HUES48 (cell line): ENCODE data around the gene TMEM151A.

Experiments
- H3K27ac ChIP-seq: one replicate; pipeline ENCODE4 v1.7.0; 2013; ENCODE audit warnings: low read depth, low read length, inconsistent platforms
- H3K27me3 ChIP-seq: 2 replicates; pipeline ENCODE4 v1.6.1; 2013; ENCODE audit warnings: mild to moderate bottlenecking, low read length; ENCODE audit not compliant: control insufficient read depth, insufficient read depth
- H3K36me3 ChIP-seq: 2 replicates; pipeline ENCODE4 v1.6.1; 2013; ENCODE audit warnings: low read length; ENCODE audit not compliant: control insufficient read depth, insufficient read depth
- H3K4me1 ChIP-seq: 2 replicates; pipeline ENCODE4 v1.6.1; 2013; ENCODE audit warnings: mild to moderate bottlenecking, low read length; ENCODE audit not compliant: control insufficient read depth, insufficient read depth
- H3K4me3 ChIP-seq: 2 replicates; pipeline ENCODE4 v1.5.1; 2013; ENCODE audit warnings: mild to moderate bottlenecking, low read depth, low read length
- H3K9ac ChIP-seq: 2 replicates; pipeline ENCODE4 v1.6.1; 2013; ENCODE audit warnings: mild to moderate bottlenecking, low read depth, low read length, moderate library complexity
- H3K9me3 ChIP-seq: 2 replicates; pipeline ENCODE4 v1.6.1; 2013; ENCODE audit warnings: low read length; ENCODE audit not compliant: control insufficient read depth, insufficient read depth

Gene TMEM151A

GRCh38 chr11:66285250-66285947, 6.3 kb upstream of the TMEM151A start:
- Histone ChIP-seq H3K27me3 (peaks cover 4% of the 10 kb centered on the region), H3K27ac (no peak overlapping the region), H3K4me1 (peaks cover 14% of the 10 kb centered on the region), H3K4me3 (no peak overlapping the region), H3K9ac (no peak overlapping the region), H3K36me3 (peaks cover 19% of the 10 kb centered on the region), H3K9me3 (no peaks in the 10 kb centered on the region)

DNA sequence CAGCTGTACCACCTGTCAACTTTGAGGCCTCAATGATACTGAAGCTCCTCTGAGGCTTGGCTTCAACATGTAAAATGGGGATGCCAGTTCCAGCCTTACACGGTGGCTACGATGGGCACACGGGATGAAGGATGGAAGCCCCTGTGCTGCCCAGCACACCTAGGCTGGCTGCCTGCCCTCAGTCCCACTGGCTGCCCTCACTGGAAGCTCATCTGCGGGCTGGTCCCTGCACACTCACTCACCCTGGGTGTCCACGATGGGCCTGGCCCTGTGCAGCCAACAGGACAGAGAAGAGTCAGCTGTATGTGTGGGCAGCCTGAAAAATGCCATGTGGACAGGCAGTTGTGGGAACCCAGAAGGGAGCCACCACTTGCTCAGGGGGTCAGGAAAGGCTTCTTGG, 5.0 kb upstream of the TMEM151A start:
- no peak overlapping the region for H3K27ac ChIP-seq
- peaks cover 19% of the 10 kb centered on the region for H3K36me3 ChIP-seq
- H3K9me3 ChIP-seq, result no peaks in the 10 kb centered on the region
- H3K9ac ChIP-seq, result no peak overlapping the region
- no peak overlapping the region for H3K4me3 ChIP-seq
- H3K27me3 ChIP-seq, result peaks cover 16% of the 10 kb centered on the region
- H3K4me1 ChIP-seq, result peaks cover 14% of the 10 kb centered on the region

DNA sequence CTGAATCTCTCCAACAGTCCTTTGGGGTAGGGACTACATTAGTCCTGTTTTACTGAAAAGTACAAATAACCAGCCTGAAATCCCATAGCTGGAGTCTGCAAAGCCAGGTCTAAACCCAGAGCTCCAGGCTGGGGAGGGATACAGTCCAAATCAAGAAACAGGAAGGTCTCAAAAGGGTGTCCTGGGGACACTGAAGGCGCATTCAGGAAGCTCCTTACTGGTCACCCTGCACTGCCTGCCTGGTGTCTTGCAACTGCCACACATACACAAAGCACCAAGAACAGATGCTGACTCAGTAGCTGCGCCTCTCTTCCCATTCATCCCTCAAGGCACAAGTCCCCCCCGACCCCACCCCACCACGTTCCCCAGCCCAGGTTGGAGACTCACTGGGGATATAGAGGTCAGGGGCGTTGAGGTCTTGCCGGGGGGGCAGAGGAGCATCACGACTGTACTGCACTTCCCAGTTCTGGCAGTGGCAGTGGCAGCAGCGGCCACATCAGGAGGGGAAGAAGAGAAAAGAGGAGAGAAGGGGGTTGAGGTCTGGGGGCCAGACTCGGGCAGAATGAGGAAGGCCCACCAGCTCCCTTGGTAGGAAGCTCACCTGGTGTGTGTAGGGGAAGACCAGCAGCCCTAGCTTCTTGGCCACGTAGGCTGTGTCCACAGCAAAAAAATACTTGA, 4.3 kb upstream of the TMEM151A start:
- Histone ChIP-seq H3K9ac (no peak overlapping the region), H3K4me1 (peaks cover 10% of the 10 kb centered on the region), H3K9me3 (no peaks in the 10 kb centered on the region), H3K27ac (no peak overlapping the region), H3K27me3 (peaks cover 23% of the 10 kb centered on the region), H3K36me3 (peaks cover 19% of the 10 kb centered on the region), H3K4me3 (no peak overlapping the region)

GRCh38 chr11:66287889-66288670, 3.6 kb upstream of the TMEM151A start:
- Histone ChIP-seq H3K4me3 (peak overlapping the region; percentile 83), H3K4me1 (peaks cover 5% of the 10 kb centered on the region; the same call in 1 of the 2 replicates), H3K27ac (peak overlapping the region; percentile 84), H3K9me3 (no peaks in the 10 kb centered on the region), H3K9ac (peak overlapping the region; percentile 68), H3K27me3 (peaks cover 30% of the 10 kb centered on the region), H3K36me3 (peaks cover 19% of the 10 kb centered on the region)

- no peaks in the 10 kb centered on the region for H3K9me3 ChIP-seq
- H3K27me3 ChIP-seq, result peaks cover 35% of the 10 kb centered on the region
- H3K27ac ChIP-seq, result peak within 1 kb of the TSS; percentile 88
- H3K36me3 ChIP-seq, result peaks cover 16% of the 10 kb centered on the region
- H3K4me1 ChIP-seq, result peaks cover 5% of the 10 kb centered on the region; the same call in 1 of the 2 replicates
- H3K9ac ChIP-seq, result peak within 1 kb of the TSS; percentile 74
- peak within 1 kb of the TSS; percentile 83 for H3K4me3 ChIP-seq
These were observed 2.8 kb upstream of the TMEM151A start, which contains the start of gene YIF1A for GRCh38 chr11:66288671-66289547. Gene YIF1A (minus strand): TSS chr11:66289143. CDS start chr11:66288985, 158 bp downstream.

DNA sequence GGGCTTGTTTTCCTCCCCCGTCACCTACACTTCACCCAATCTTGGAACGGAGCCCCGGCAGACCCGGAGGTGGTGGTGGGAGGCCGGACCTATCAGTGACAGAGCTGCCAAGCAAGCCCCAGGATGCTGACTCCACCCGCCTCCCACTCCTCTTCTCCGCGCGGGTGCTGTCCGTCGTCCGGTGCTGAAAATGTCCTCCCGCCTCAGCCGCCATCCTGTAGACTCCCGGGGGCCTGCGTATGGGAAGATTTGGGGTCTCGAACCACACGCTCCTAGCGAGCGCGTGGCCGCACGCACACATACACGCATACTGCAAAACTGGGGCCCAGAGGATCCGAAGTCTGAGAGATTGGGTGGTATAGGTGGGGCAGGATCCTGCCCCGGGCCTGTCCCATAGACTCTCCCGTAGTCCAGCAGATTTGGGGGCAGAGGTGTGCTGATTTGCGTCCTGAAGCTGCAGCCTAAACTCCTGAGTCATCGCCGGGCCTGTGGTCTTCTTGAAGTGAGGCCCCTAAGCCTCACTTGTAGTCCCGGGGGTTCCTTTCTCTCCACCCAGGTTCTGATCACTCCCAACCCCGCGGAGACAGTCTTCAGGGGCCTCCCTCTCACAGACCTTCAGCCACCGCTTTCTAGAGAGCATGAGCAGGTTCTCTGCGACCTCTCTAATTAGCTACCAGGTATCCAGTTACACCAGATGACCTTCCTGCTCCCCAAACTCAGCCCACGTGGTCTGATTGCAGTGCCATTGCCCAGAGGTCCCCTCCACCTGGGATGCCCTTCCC, 2.0 kb upstream of the TMEM151A start:
- H3K27me3 ChIP-seq, result peaks cover 35% of the 10 kb centered on the region
- peaks cover 5% of the 10 kb centered on the region; the same call in 1 of the 2 replicates for H3K4me1 ChIP-seq
- H3K36me3 ChIP-seq, result peaks cover 9% of the 10 kb centered on the region
- H3K9ac ChIP-seq, result peak overlapping the region; percentile 74
- peak overlapping the region; percentile 83 for H3K4me3 ChIP-seq
- no peaks in the 10 kb centered on the region for H3K9me3 ChIP-seq
- H3K27ac ChIP-seq, result peak overlapping the region; percentile 88

GRCh38 chr11:66290330-66290621, 1.4 kb upstream of the TMEM151A start:
- Histone ChIP-seq H3K27ac (no peak overlapping the region), H3K9me3 (no peaks in the 10 kb centered on the region), H3K36me3 (peaks cover 3% of the 10 kb centered on the region), H3K9ac (no peak overlapping the region), H3K27me3 (peaks cover 35% of the 10 kb centered on the region), H3K4me3 (no peak overlapping the region), H3K4me1 (peaks cover 5% of the 10 kb centered on the region; the same call in 1 of the 2 replicates)

- Histone ChIP-seq H3K27me3 (peaks cover 35% of the 10 kb centered on the region), H3K9ac (no peak overlapping the region), H3K4me3 (peak overlapping the region; percentile 66; the same call in 1 of the 2 replicates), H3K4me1 (peaks cover 5% of the 10 kb centered on the region; the same call in 1 of the 2 replicates), H3K36me3 (no peaks in the 10 kb centered on the region), H3K9me3 (no peaks in the 10 kb centered on the region), H3K27ac (no peak overlapping the region)
These were observed 390 bp upstream of the TMEM151A start for GRCh38 chr11:66291303-66291705.

DNA sequence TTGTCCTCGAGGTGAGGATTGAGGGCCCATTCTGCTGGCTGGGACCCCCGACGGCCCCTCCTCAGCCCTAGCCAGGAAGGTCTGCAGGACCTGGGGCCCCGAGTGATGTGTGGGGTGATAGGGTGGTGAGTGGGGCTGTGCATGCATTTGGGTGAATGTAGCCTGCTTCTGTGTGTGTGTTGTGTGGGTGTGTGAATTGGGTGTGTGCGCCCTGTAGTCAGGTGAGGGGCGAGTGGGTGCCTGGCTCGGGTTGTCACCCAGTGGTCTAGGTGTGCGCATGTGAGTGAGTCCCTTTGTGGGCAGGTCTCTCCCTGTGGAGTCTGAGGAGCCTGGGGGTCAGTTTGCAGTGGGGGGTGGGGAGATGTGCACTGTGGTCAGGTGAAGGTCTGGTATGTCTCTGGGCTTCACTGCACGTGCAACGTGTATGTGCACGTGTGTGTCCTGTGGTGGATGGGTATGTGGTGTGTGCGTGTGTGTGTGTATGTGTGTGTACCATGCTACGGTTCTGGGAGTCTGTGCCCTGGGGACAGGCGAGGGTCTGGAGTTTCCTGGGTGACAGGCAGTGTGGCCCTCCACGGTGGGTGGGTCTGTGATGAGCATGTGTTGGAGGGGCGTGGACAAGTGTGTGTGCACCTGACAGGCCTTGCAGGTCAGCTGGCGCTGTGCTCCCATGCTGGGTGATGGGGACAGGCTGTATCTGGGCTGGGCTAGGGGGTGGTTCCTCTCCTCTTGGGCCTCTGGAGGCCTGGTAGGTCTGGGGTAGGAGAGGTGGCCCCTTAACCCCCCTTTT, 1.0 kb downstream of the TMEM151A start:
- Histone ChIP-seq H3K36me3 (no peaks in the 10 kb centered on the region), H3K9ac (no peak overlapping the region), H3K27me3 (peaks cover 35% of the 10 kb centered on the region), H3K9me3 (no peaks in the 10 kb centered on the region), H3K27ac (no peak overlapping the region), H3K4me3 (peak overlapping the region; percentile 66; the same call in 1 of the 2 replicates), H3K4me1 (peaks cover 10% of the 10 kb centered on the region; the same call in 1 of the 2 replicates)
